GM12878 (cell line): ENCODE measurements around the gene FBXW7. TPM values are rescaled to one million over a fixed set of nuclear protein-coding genes. Genes with fewer than 3 reads are reported as not detected.
A peak's percentile ranks its signal among the peaks of the same experiment; 100 is the strongest.

ENCODE experiments used
- ATAC-seq: fragments of 200-7000 bp; cut with Tn5 transposase; 3 replicates; pipeline ENCODE4 v1.9.1; 2020; ENCODE audit warnings: mild to moderate bottlenecking, moderate library complexity
- BruUV-seq: library from RNA; stranded (reverse); fragments of 400-500 nt; replicated peaks from 2 replicates; lab custom pipeline; 2021; lab: Mats Ljungman, UMichigan
- CTCF ChIA-PET: fragments of 300-600 bp; sonication (Branson Sonifier 250); formaldehyde crosslinking; extraction: SDS; loops from one replicate; lab custom pipeline; 2021; ENCODE audit warnings: inconsistent platforms; lab: Yijun Ruan, JAX
- POLR2A ChIA-PET: fragments of 350-600 bp; formaldehyde crosslinking; extraction: SDS; loops from one replicate; lab custom pipeline; 2021; ENCODE audit warnings: inconsistent platforms; lab: Charles Lee
- RAD21 ChIA-PET: fragments of 300-600 bp; sonication (Branson Sonifier 250); formaldehyde crosslinking; loops from one replicate; lab custom pipeline; 2023; ENCODE audit warnings: antibody characterized with exemption; ENCODE audit not compliant: unreplicated experiment; lab: Charles Lee
- SMC1A ChIA-PET: fragments of 300-600 bp; sonication (Branson Sonifier 250); formaldehyde crosslinking; loops from one replicate; lab custom pipeline; 2023; ENCODE audit not compliant: unreplicated experiment, uncharacterized antibody; lab: Charles Lee
- DNase-seq: peaks from one replicate; pipeline ENCODE4 v3.0.0-alpha.2; 2011; ENCODE audit warnings: low read depth, low spot score
- FAIRE-seq: peaks from 3 replicates; lab custom pipeline; 2011; peaks lifted over from hg19 to GRCh38; lab: Jason Lieb, UNC
- H2AFZ ChIP-seq: 2 replicates; pipeline ENCODE4 v1.6.0; 2011; ENCODE audit warnings: low read depth, low read length, control low read depth; ENCODE audit not compliant: control insufficient read depth
- H3K27ac ChIP-seq: 2 replicates; pipeline ENCODE4 v1.5.1; 2011; ENCODE audit warnings: control low read depth; ENCODE audit not compliant: control insufficient read depth, insufficient read depth
- H3K27me3 ChIP-seq, 2 experiments: replicated peaks in 1 of 2; 2 replicates each; pipeline versions ENCODE4 v1.6.0 to v1.6.1; 2011; ENCODE audit warnings: low read length in 1 of 2; ENCODE audit not compliant: control insufficient read depth in 2 of 2, insufficient read depth in 2 of 2
- H3K36me3 ChIP-seq, 2 experiments: 2 replicates each; pipeline ENCODE4 v1.5.1; 2011; ENCODE audit warnings: low read length in 1 of 2; ENCODE audit not compliant: control insufficient read depth in 2 of 2, insufficient read depth in 2 of 2
- H3K4me1 ChIP-seq: 2 replicates; pipeline ENCODE4 v1.6.1; 2011; ENCODE audit warnings: mild to moderate bottlenecking, low read length, moderate library complexity, mixed read lengths; ENCODE audit not compliant: control insufficient read depth, insufficient read depth
- H3K4me2 ChIP-seq: 2 replicates; pipeline ENCODE4 v1.6.0; 2011; ENCODE audit warnings: control low read depth; ENCODE audit not compliant: control insufficient read depth, insufficient read depth
- H3K4me3 ChIP-seq: fragments of 200-600 bp; sonication (generic); 2 replicates; pipeline ENCODE4 v1.5.1; 2016
- H3K79me2 ChIP-seq: 2 replicates; pipeline ENCODE4 v1.6.0; 2011; ENCODE audit warnings: low read length; ENCODE audit not compliant: control insufficient read depth, insufficient read depth
- H3K9ac ChIP-seq: 2 replicates; pipeline ENCODE4 v1.8.0; 2011; ENCODE audit warnings: low read length, control low read depth, mixed read lengths; ENCODE audit not compliant: control insufficient read depth, insufficient read depth
- H3K9me3 ChIP-seq: replicated peaks from 3 replicates; pipeline ENCODE4 v1.5.1; 2011; ENCODE audit warnings: mild to moderate bottlenecking, low read length; ENCODE audit not compliant: control insufficient read depth, insufficient read depth
- H4K20me1 ChIP-seq: 2 replicates; pipeline ENCODE4 v1.6.0; 2011; ENCODE audit not compliant: control insufficient read depth, insufficient read depth
- E2F4 ChIP-seq: IDR thresholded peaks from 2 replicates; pipeline ENCODE4 v1.6.1; 2012; ENCODE audit warnings: low read depth, low read length, improper control_type of control experiment
- ETV6 ChIP-seq, 2 experiments: fragments of 450-650 bp in 1 of 2; IDR thresholded peaks in 1 of 2; conservative IDR thresholded peaks in 1 of 2; 2 replicates each; pipeline ENCODE4 v1.6.1; 2014; ENCODE audit warnings: antibody characterized with exemption in 1 of 2, borderline replicate concordance in 1 of 2, low read depth in 1 of 2, mild to moderate bottlenecking in 1 of 2, moderate library complexity in 1 of 2
- HDAC6 ChIP-seq: fragments of 200-600 bp; sonication (generic); IDR thresholded peaks from one replicate; pipeline ENCODE4 v1.8.0; 2017; ENCODE audit warnings: antibody characterized with exemption; ENCODE audit not compliant: unreplicated experiment
- SMAD1 ChIP-seq: fragments of 450-650 bp; IDR thresholded peaks from 2 replicates; pipeline ENCODE4 v1.6.1; 2018; ENCODE audit warnings: mild to moderate bottlenecking, low read depth; ENCODE audit not compliant: partially characterized antibody
- SMC3 ChIP-seq: IDR thresholded peaks from 2 replicates; pipeline ENCODE4 v1.6.1; 2011; ENCODE audit warnings: low read length, improper control_type of control experiment, borderline replicate concordance
- SPI1 ChIP-seq: IDR thresholded peaks from 2 replicates; pipeline ENCODE4 v1.6.1; 2011; ENCODE audit warnings: low read depth, mild to moderate bottlenecking, low read length, moderate library complexity, borderline replicate concordance; ENCODE audit not compliant: insufficient read depth
- TCF12 ChIP-seq: IDR thresholded peaks from 2 replicates; pipeline ENCODE4 v1.6.1; 2011; ENCODE audit warnings: low read depth, mild to moderate bottlenecking, low read length
- WGBS: methylation state at CpG from one replicate; pipeline ENCODE4 v1.1.6; 2016; ENCODE audit warnings: low lambda C conversion rate; ENCODE audit not compliant: insufficient replicate concordance, insufficient coverage; ENCODE audit errors: missing lambda C conversion rate; 5-methylcytosine and 5-hydroxymethylcytosine counted together
- in situ Hi-C: fragments of 300-500 bp; cut with MboI; formaldehyde crosslinking; loops from 9 replicates; pipeline ENCODE4 v1.14.3; 2018; ENCODE audit warnings: mixed read lengths
- intact Hi-C: fragments of 100-400 bp; cut with micrococcal nuclease; formaldehyde crosslinking; loops from one replicate; pipeline ENCODE4 v1.14.2; 2022; ENCODE audit not compliant: unreplicated experiment
- polyA plus RNA-seq, 11 experiments: library from polyadenylated mRNA; depleted of rRNA in 4 of 11; unstranded in 6 of 11; stranded (reverse) in 5 of 11; fragments of >200 nt; fragmentation: Nextera tagmentation in 4 of 11; fragmentation: Illumina TruSeq in 1 of 11; extraction: Ambion mirVana in 4 of 11; extraction: Trizol in 1 of 11; gene quantifications; 1 replicate in 1 of 11; 2 replicates in 10 of 11; pipeline versions ENCODE4 v1.2.1 to v1.2.3, GENCODE V29; 2011 to 2016; ENCODE audit warnings: inconsistent platforms in 2 of 11, missing spikeins in 2 of 11, low read depth in 1 of 11
- total RNA-seq, 4 experiments: library from RNA; depleted of rRNA in 3 of 4; stranded (reverse); fragments of >200 nt in 3 of 4; fragmentation: Illumina TruSeq in 1 of 4; extraction: Trizol in 1 of 4; gene quantifications; 2 replicates each; pipeline versions ENCODE4 v1.2.1 to v1.2.3, GENCODE V29; 2013 to 2021
- TF ChIP-seq, protein P1 (sequence below): fragments of 450-650 bp; IDR thresholded peaks from 2 replicates; pipeline ENCODE4 v1.6.1; 2017; ENCODE audit warnings: mild to moderate bottlenecking, low read depth, inconsistent platforms; ENCODE audit not compliant: poor library complexity, severe bottlenecking
- TF ChIP-seq, protein P2 (sequence below): fragments of 450-650 bp; IDR thresholded peaks from 2 replicates; pipeline ENCODE4 v1.6.1; 2016; ENCODE audit warnings: mild to moderate bottlenecking

Gene FBXW7
- total and polyA plus RNA-seq, 10 of the 15 experiments (the other 5 are each of a cell fraction or from before 2014, with no cell fraction given): 35.8 to 118 (median 47.2) TPM

- TF ChIP-seq SMAD1 (no peak), E2F4 (no peak)
These were observed 461 bp downstream of the FBXW7 start (continued) for GRCh38 chr4:152535360-152535902.

DNA sequence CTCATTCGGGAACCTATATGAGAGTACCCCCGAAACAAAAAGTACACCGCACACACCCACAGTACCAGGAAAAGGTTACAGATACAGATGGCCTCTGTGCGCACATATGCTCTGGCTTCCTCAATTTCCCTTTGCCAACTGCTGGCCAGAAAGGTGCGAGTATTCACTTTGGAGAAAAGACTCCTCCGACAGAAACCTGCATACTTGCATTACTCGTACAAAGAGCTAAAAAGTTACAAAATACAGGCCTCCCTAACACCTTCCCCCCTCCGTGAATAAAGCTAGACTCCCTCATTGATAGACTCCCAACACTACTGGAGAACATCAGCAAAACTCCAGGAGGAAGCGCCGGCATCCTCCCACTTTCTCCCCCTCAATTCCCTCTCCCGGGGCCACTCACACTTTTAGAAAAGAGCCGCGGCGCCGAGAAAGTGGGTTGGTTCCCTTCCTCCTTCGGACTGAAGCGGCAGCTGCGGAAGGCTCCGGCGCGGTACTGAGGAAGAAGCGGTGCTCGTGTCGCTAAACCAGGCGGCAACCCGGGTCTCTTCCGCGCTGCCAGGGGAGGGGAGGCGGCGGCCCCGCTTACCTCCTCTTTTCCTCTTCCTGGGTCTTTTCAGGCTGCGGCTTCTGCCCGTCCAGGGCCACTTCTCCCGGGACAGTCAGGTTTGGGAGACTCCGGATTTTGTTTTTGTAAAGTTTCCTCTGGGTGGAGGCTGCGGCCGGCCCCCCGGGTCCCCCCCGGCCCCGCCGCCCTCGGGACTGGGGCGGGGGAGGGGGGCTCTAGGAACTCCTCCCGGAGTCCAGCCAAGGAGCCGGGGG is 1.1 kb downstream of the FBXW7 start:
- no peak for FAIRE-seq
- intact Hi-C loops: loop anchor here (5.0 kb wide), 1 partner anchor 77 kb away; no protein-coding TSS in a partner anchor
- peak in 1 of 2 experiments; percentile 32; a peak in 1 of 4 replicates for TF ChIP-seq ETV6 (conservative IDR thresholded peaks at IDR 0.05 in 1 of 2, IDR thresholded peaks at IDR 0.05 in 1 of 2; ENCODE audit: borderline replicate concordance in 1 of 2, low read depth in 1 of 2)
- no peak for TF ChIP-seq HDAC6
- 0 out of 2 replicates have a peak, but pooled peaks have one; percentile 21 for TF ChIP-seq TCF12
- TF ChIP-seq, protein P1, sequence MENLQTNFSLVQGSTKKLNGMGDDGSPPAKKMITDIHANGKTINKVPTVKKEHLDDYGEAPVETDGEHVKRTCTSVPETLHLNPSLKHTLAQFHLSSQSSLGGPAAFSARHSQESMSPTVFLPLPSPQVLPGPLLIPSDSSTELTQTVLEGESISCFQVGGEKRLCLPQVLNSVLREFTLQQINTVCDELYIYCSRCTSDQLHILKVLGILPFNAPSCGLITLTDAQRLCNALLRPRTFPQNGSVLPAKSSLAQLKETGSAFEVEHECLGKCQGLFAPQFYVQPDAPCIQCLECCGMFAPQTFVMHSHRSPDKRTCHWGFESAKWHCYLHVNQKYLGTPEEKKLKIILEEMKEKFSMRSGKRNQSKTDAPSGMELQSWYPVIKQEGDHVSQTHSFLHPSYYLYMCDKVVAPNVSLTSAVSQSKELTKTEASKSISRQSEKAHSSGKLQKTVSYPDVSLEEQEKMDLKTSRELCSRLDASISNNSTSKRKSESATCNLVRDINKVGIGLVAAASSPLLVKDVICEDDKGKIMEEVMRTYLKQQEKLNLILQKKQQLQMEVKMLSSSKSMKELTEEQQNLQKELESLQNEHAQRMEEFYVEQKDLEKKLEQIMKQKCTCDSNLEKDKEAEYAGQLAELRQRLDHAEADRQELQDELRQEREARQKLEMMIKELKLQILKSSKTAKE: peak; percentile 8
- TF ChIP-seq SMC3: no peak
- peak; percentile 67; the same call in 1 of the 2 replicates for TF ChIP-seq SPI1
- TF ChIP-seq, protein P2, sequence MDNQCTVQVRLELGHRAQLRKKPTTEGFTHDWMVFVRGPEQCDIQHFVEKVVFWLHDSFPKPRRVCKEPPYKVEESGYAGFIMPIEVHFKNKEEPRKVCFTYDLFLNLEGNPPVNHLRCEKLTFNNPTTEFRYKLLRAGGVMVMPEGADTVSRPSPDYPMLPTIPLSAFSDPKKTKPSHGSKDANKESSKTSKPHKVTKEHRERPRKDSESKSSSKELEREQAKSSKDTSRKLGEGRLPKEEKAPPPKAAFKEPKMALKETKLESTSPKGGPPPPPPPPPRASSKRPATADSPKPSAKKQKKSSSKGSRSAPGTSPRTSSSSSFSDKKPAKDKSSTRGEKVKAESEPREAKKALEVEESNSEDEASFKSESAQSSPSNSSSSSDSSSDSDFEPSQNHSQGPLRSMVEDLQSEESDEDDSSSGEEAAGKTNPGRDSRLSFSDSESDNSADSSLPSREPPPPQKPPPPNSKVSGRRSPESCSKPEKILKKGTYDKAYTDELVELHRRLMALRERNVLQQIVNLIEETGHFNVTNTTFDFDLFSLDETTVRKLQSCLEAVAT: peak; percentile 64; the same call in 1 of the 2 replicates

More for the DNA sequence above, 1.1 kb downstream of the FBXW7 start:
- BruUV-seq: TSS peak; percentile 64
- CTCF ChIA-PET: interaction anchor here (1.2 to 11.6 kb wide), 4 partner anchors 18 to 104 kb away, joined by 5 to 146 read pairs (median 64); no protein-coding TSS in a partner anchor
- Histone ChIP-seq H3K4me3 (peak overlapping the region; percentile 92), H3K27ac (peak overlapping the region; percentile 86), H3K9ac (peak overlapping the region; percentile 90), H3K9me3 (peaks cover 3% of the 10 kb centered on the region; the same call in 1 of the 3 replicates), H3K4me2 (peak overlapping the region; percentile 80), H3K79me2 (peaks cover 96% of the 10 kb centered on the region), H4K20me1 (no peaks in the 10 kb centered on the region), H2AFZ (no peak overlapping the region), H3K27me3 (no peaks in the 10 kb centered on the region), H3K4me1 (peaks cover 20% of the 10 kb centered on the region), H3K36me3 (peaks cover 0 to 5% of the 10 kb centered on the region in 2 experiments; a peak in 1 of 4 replicates)
- RAD21 ChIA-PET: interaction anchor here (1.0 to 11.7 kb wide), 9 partner anchors 9 to 106 kb away, joined by 3 to 224 read pairs (median 22); no protein-coding TSS in a partner anchor
- in situ Hi-C loops: no loop called here
- SMC1A ChIA-PET: interaction anchor here (0.8 to 12.6 kb wide), 10 partner anchors 12 to 164 kb away, joined by 3 to 231 read pairs (median 34); no protein-coding TSS in a partner anchor
- WGBS: under 1% methylated on average over 44 of the region's 45 CpGs
- ATAC-seq (peak; percentile 17), DNase-seq (no peak)
- POLR2A ChIA-PET: interaction anchor here (0.6 to 11.2 kb wide), 8 partner anchors 9 to 102 kb away, joined by 3 to 228 read pairs (median 12); no protein-coding TSS in a partner anchor
